Endothelial cell of umbilical vein (primary cell): ENCODE data around the gene PGBD2. TPM values are rescaled to one million over a fixed set of nuclear protein-coding genes. Genes with fewer than 3 reads are reported as not detected.

ENCODE experiments used
- BruUV-seq: library from RNA; stranded (reverse); fragments of 400-500 nt; replicated peaks from 2 replicates; lab custom pipeline; 2021; lab: Mats Ljungman, UMichigan
- CTCF ChIA-PET: fragments of 300-600, 350-600 bp; sonication (Branson Sonifier 250); formaldehyde crosslinking; loops from one replicate; lab custom pipeline; 2021; ENCODE audit warnings: antibody characterized with exemption, inconsistent platforms; lab: Charles Lee
- POLR2A ChIA-PET: fragments of 300-600, 350-600 bp; sonication (Branson Sonifier 250); formaldehyde crosslinking; loops from one replicate; lab custom pipeline; 2021; ENCODE audit warnings: antibody characterized with exemption, inconsistent platforms; lab: Charles Lee
- DNase-seq: peaks from one replicate; pipeline ENCODE4 v3.0.0-alpha.2; 2011; ENCODE audit warnings: low read depth, low spot score
- FAIRE-seq: peaks from 2 replicates; lab custom pipeline; 2011; peaks lifted over from hg19 to GRCh38; lab: Jason Lieb, UNC
- H2AFZ ChIP-seq: 2 replicates; pipeline ENCODE4 v1.6.0; 2012; ENCODE audit warnings: low read depth, low read length, control low read depth, inconsistent platforms
- H3K27ac ChIP-seq: 2 replicates; pipeline ENCODE4 v1.5.1; 2011; ENCODE audit warnings: low read depth, mild to moderate bottlenecking, control low read depth, low read length, moderate library complexity; ENCODE audit not compliant: insufficient read depth
- H3K27me3 ChIP-seq, 2 experiments: 2 replicates each; pipeline versions ENCODE4 v1.6.0 to v1.6.1; 2011; ENCODE audit warnings: low read length in 2 of 2, mixed read lengths in 1 of 2; ENCODE audit not compliant: control insufficient read depth in 2 of 2, insufficient read depth in 2 of 2
- H3K36me3 ChIP-seq, 2 experiments: 2 replicates in 1 of 2; 3 replicates in 1 of 2; pipeline ENCODE4 v1.5.1; 2011; ENCODE audit warnings: low read length in 2 of 2, mild to moderate bottlenecking in 1 of 2, moderate library complexity in 1 of 2; ENCODE audit not compliant: control insufficient read depth in 2 of 2, insufficient read depth in 2 of 2; ENCODE audit errors: extremely low read depth in 1 of 2
- H3K4me1 ChIP-seq: 3 replicates; pipeline ENCODE4 v1.5.1; 2011; ENCODE audit warnings: mild to moderate bottlenecking, low read length; ENCODE audit not compliant: control insufficient read depth, insufficient read depth; ENCODE audit errors: extremely low read depth
- H3K4me2 ChIP-seq: 2 replicates; pipeline ENCODE4 v1.6.1; 2011; ENCODE audit warnings: low read length, control low read depth, mixed read lengths; ENCODE audit not compliant: insufficient read depth
- H3K4me3 ChIP-seq, 3 experiments: fragments of 200-600 bp in 1 of 3; sonication (generic), shearing (Covaris generic) in 1 of 3; replicated peaks in 1 of 3; 2 replicates each; pipeline ENCODE4 v1.5.1; 2011 to 2016; ENCODE audit warnings: control low read depth in 3 of 3, low read length in 3 of 3, mild to moderate bottlenecking in 2 of 3, inconsistent platforms in 1 of 3, low read depth in 1 of 3, moderate library complexity in 1 of 3; ENCODE audit not compliant: insufficient read depth in 1 of 3
- H3K79me2 ChIP-seq: 2 replicates; pipeline ENCODE4 v1.6.0; 2012; ENCODE audit warnings: low read length, inconsistent platforms; ENCODE audit not compliant: control insufficient read depth, insufficient read depth
- H3K9ac ChIP-seq: replicated peaks from 2 replicates; pipeline ENCODE3; 2011; ENCODE audit warnings: low read length, control low read depth; ENCODE audit not compliant: insufficient read depth; ENCODE audit errors: extremely low read depth
- H3K9me1 ChIP-seq: replicated peaks from 3 replicates; pipeline ENCODE4 v1.6.0; 2011; ENCODE audit warnings: mild to moderate bottlenecking, low read length; ENCODE audit not compliant: control insufficient read depth, insufficient read depth; ENCODE audit errors: extremely low read depth
- H3K9me3 ChIP-seq: replicated peaks from 2 replicates; pipeline ENCODE4 v1.5.1; 2012; ENCODE audit warnings: low read length, inconsistent platforms; ENCODE audit not compliant: control insufficient read depth, insufficient read depth
- H4K20me1 ChIP-seq: replicated peaks from 2 replicates; pipeline ENCODE3; 2011; ENCODE audit warnings: mild to moderate bottlenecking, low read length; ENCODE audit not compliant: control insufficient read depth, insufficient read depth; ENCODE audit errors: extremely low read depth
- EZH2 ChIP-seq: IDR thresholded peaks from 2 replicates; pipeline ENCODE4 v1.6.1; 2012; ENCODE audit warnings: borderline replicate concordance, low read depth, mild to moderate bottlenecking, moderate library complexity, low read length, inconsistent platforms; ENCODE audit not compliant: severe bottlenecking
- FOS ChIP-seq: IDR thresholded peaks from 2 replicates; pipeline ENCODE4 v1.6.1; 2011; ENCODE audit warnings: mild to moderate bottlenecking, low read length, moderate library complexity, borderline replicate concordance; ENCODE audit not compliant: insufficient read depth
- GATA2 ChIP-seq: IDR thresholded peaks from 2 replicates; pipeline ENCODE4 v1.7.0; 2011; ENCODE audit warnings: low read depth, mild to moderate bottlenecking, moderate library complexity, mixed read lengths, low read length; ENCODE audit not compliant: insufficient read length, insufficient read depth
- JUN ChIP-seq: IDR thresholded peaks from 2 replicates; pipeline ENCODE4 v1.6.1; 2011; ENCODE audit warnings: borderline replicate concordance, low read depth; ENCODE audit not compliant: insufficient read length, insufficient read depth
- MYC ChIP-seq: IDR thresholded peaks from one replicate; pipeline ENCODE4 v1.6.1; 2011; ENCODE audit warnings: mild to moderate bottlenecking, low read depth, low read length
- POLR2A ChIP-seq: IDR thresholded peaks from 2 replicates; pipeline ENCODE4 v1.6.1; 2012; ENCODE audit warnings: low read depth, mild to moderate bottlenecking, control low read depth, low read length
- POLR2AphosphoS5 ChIP-seq: IDR thresholded peaks from 2 replicates; pipeline ENCODE4 v1.6.1; 2012; ENCODE audit warnings: low read depth, mild to moderate bottlenecking, control low read depth, low read length, moderate library complexity; ENCODE audit not compliant: insufficient read depth
- dilution Hi-C: fragments of 300-500 bp; cut with MboI; formaldehyde crosslinking; loops from one replicate; pipeline ENCODE4 v1.15.0; 2019; ENCODE audit warnings: low sequenced_read_pairs; ENCODE audit not compliant: extremely low pct_ligation_motif_present
- intact Hi-C: fragments of 100-400 bp; cut with micrococcal nuclease; formaldehyde crosslinking; loops from one replicate; pipeline ENCODE4 v1.10.0; 2022
- polyA plus RNA-seq, 4 experiments: library from polyadenylated mRNA; depleted of rRNA in 3 of 4; stranded (reverse) in 3 of 4; unstranded in 1 of 4; fragments of >200 nt; gene quantifications; 2 replicates each; pipeline versions ENCODE4 v1.2.1 to v1.2.3, GENCODE V29; 2011 to 2012; ENCODE audit warnings: missing spikeins in 1 of 4
- total RNA-seq: library from RNA; stranded (reverse); gene quantifications from 2 replicates; pipeline ENCODE4 v1.2.3, GENCODE V29; 2021
- TF ChIP-seq, protein P1 (sequence below): IDR thresholded peaks from 2 replicates; pipeline ENCODE4 v1.6.1; 2011; ENCODE audit not compliant: insufficient read depth, insufficient read length
- TF ChIP-seq, protein P2 (sequence below), 2 donors: IDR thresholded peaks; 1 replicate in 1 of 2; 2 replicates in 1 of 2; pipeline ENCODE4 v1.5.1; 2011; ENCODE audit warnings: low read length in 2 of 2, mild to moderate bottlenecking in 2 of 2, moderate library complexity in 2 of 2, control low read depth in 1 of 2, inconsistent platforms in 1 of 2, low read depth in 1 of 2; ENCODE audit not compliant: insufficient read depth in 1 of 2; ENCODE audit errors: extremely low read depth in 1 of 2

The PGBD2 gene
- total and polyA plus RNA-seq, 2 donors (not counting 3 experiments of a cell fraction or from before 2014, with no cell fraction given), result 5.2 to 6.1 TPM

DNA sequence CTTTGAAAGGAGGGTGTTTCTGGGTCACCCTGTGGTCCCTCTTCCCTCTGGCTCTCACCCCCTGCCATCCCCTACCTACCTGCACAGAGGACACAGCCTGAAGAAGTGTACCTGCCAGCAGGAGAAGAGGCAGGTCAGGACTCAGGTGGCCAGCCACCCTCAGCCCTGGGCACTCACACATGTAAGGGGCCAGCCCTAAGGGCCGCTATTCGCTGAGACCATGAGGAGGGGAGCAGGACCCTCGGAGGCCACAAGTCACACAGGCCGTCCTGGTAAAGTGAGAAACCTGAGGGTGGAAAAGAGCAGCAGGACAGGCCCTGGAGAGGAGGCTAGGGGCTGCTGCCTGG is 48.3 kb upstream of the PGBD2 start:
- Histone ChIP-seq H3K4me2 (peak overlapping the region; percentile 82), H4K20me1 (no peaks in the 10 kb centered on the region), H3K4me1 (peaks cover 18% of the 10 kb centered on the region), H3K36me3 (peaks cover 0 to 5% of the 10 kb centered on the region in 2 experiments), H3K27me3 (peaks cover 2 to 4% of the 10 kb centered on the region in 2 experiments), H3K9me3 (no peaks in the 10 kb centered on the region), H2AFZ (peak overlapping the region; percentile 68), H3K27ac (no peak overlapping the region), H3K9ac (peak overlapping the region; percentile 48), H3K79me2 (peaks cover 10% of the 10 kb centered on the region), H3K4me3 (peak overlapping the region; percentile 18 to 62 (median 39)), H3K9me1 (no peaks in the 10 kb centered on the region)
- FAIRE-seq (no peak), DNase-seq (no peak)
- intact Hi-C loops (loop anchor here (1.0 kb wide), 1 partner anchor 31 kb away; no protein-coding TSS in a partner anchor), dilution Hi-C loops (no loop called here)
- no TSS peak for BruUV-seq
- POLR2A ChIA-PET, result interaction anchor here (2.2 kb wide), 1 partner anchor 20 kb away, joined by 14 read pairs; the partner anchor contains the start of gene ZNF672
- CTCF ChIA-PET, result interaction anchor here (1.1 to 2.6 kb wide), 8 partner anchors 8 to 32 kb away, joined by 3 to 17 read pairs (median 10); partner anchors contain the start of genes SH3BP5L and ZNF672
- TF ChIP-seq FOS (no peak), JUN (no peak), GATA2 (no peak), POLR2AphosphoS5 (no peak), MYC (no peak), POLR2A (no peak), EZH2 (no peak)
- TF ChIP-seq, protein P1, sequence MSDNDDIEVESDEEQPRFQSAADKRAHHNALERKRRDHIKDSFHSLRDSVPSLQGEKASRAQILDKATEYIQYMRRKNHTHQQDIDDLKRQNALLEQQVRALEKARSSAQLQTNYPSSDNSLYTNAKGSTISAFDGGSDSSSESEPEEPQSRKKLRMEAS, result no peak
- TF ChIP-seq, protein P2, sequence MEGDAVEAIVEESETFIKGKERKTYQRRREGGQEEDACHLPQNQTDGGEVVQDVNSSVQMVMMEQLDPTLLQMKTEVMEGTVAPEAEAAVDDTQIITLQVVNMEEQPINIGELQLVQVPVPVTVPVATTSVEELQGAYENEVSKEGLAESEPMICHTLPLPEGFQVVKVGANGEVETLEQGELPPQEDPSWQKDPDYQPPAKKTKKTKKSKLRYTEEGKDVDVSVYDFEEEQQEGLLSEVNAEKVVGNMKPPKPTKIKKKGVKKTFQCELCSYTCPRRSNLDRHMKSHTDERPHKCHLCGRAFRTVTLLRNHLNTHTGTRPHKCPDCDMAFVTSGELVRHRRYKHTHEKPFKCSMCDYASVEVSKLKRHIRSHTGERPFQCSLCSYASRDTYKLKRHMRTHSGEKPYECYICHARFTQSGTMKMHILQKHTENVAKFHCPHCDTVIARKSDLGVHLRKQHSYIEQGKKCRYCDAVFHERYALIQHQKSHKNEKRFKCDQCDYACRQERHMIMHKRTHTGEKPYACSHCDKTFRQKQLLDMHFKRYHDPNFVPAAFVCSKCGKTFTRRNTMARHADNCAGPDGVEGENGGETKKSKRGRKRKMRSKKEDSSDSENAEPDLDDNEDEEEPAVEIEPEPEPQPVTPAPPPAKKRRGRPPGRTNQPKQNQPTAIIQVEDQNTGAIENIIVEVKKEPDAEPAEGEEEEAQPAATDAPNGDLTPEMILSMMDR (IDR thresholded peaks at IDR 0.05; ENCODE audit: extremely low read depth in 1 of 2, insufficient read depth in 1 of 2, low read depth in 1 of 2, low read length in 2 of 2), result no peak
